GM19467 (cell line): ENCODE data around the gene EAF2.
"Not testable (repeated sequence)": the region's sequence is repeated elsewhere in the genome, so short reads cannot be mapped to it uniquely, and the experiment has no call there.

Source experiments
- ATAC-seq: cut with Tn5 transposase; IDR thresholded peaks from one replicate; pipeline ENCODE4 v1.9.1; 2021; ENCODE audit warnings: mild to moderate bottlenecking, moderate library complexity; ENCODE audit not compliant: unreplicated experiment

Gene EAF2

GRCh38 chr3:121857778-121858177, 22.8 kb downstream of the EAF2 start:
- not testable (repeated sequence) for ATAC-seq

- ATAC-seq: not testable (repeated sequence)
These were observed 28.2 kb downstream of the EAF2 start for GRCh38 chr3:121863247-121863646.

- ATAC-seq: no peak
These were observed 28.8 kb downstream of the EAF2 start for GRCh38 chr3:121863801-121864200.

- no peak for ATAC-seq
These were observed 34.7 kb downstream of the EAF2 start for GRCh38 chr3:121869736-121870135.

- ATAC-seq: no peak
These were observed 35.7 kb downstream of the EAF2 start for GRCh38 chr3:121870717-121871116.

- no peak for ATAC-seq
These were observed 36.4 kb downstream of the EAF2 start for GRCh38 chr3:121871430-121871829.

- no peak for ATAC-seq
These were observed 43.4 kb downstream of the EAF2 start for GRCh38 chr3:121878411-121878810.

- ATAC-seq: no peak
These were observed 48.5 kb downstream of the EAF2 start for GRCh38 chr3:121883507-121883906.

- ATAC-seq: no peak
These were observed 50.4 kb downstream of the EAF2 start for GRCh38 chr3:121885386-121885785.

- no peak for ATAC-seq
These were observed 59.4 kb downstream of the EAF2 start, which contains the start of gene SLC15A2 for GRCh38 chr3:121894301-121894990. Gene SLC15A2, plus strand, starts transcription at chr3:121894401. Its CDS starts 76 bp downstream, at chr3:121894477.

- no peak for ATAC-seq
These were observed 60.1 kb downstream of the EAF2 start for GRCh38 chr3:121895121-121895520.

- ATAC-seq: no peak
These were observed 60.7 kb downstream of the EAF2 start for GRCh38 chr3:121895736-121896135.

- ATAC-seq: no peak
These were observed 61.8 kb downstream of the EAF2 start for GRCh38 chr3:121896823-121897222.

- no peak for ATAC-seq
These were observed 62.3 kb downstream of the EAF2 start for GRCh38 chr3:121897296-121897695.

- ATAC-seq: no peak
These were observed 78.4 kb downstream of the EAF2 start for GRCh38 chr3:121913305-121913990.

GRCh38 chr3:121914081-121914998, 79.3 kb downstream of the EAF2 start:
- no peak for ATAC-seq

GRCh38 chr3:121916189-121916588, 81.2 kb downstream of the EAF2 start:
- no peak for ATAC-seq

GRCh38 chr3:121918779-121919483, 83.9 kb downstream of the EAF2 start:
- ATAC-seq: no peak

- ATAC-seq: no peak
These were observed 89.7 kb downstream of the EAF2 start for GRCh38 chr3:121924734-121925133.

GRCh38 chr3:121926380-121926779, 91.4 kb downstream of the EAF2 start:
- ATAC-seq: no peak
